Stimulated activated CD8-positive, alpha-beta memory T cell treated with anti-CD3 and anti-CD28 coated beads, Interleukin-12 subunit alpha, Interleukin-12 subunit beta, amount 100 ng/mL, for 24 hours (primary cell): ENCODE data around the gene CFAP251.

Experiments
- DNase-seq: peaks from one replicate; pipeline ENCODE4 v3.0.0-alpha.2; 2020; ENCODE audit errors: extremely low read depth

Gene CFAP251

GRCh38 chr12:121946313-121947025 lies 28.1 kb downstream of the CFAP251 start:
- DNase-seq, result no peak

- no peak for DNase-seq
Measured at GRCh38 chr12:121947981-121948380, 29.6 kb downstream of the CFAP251 start.

DNA sequence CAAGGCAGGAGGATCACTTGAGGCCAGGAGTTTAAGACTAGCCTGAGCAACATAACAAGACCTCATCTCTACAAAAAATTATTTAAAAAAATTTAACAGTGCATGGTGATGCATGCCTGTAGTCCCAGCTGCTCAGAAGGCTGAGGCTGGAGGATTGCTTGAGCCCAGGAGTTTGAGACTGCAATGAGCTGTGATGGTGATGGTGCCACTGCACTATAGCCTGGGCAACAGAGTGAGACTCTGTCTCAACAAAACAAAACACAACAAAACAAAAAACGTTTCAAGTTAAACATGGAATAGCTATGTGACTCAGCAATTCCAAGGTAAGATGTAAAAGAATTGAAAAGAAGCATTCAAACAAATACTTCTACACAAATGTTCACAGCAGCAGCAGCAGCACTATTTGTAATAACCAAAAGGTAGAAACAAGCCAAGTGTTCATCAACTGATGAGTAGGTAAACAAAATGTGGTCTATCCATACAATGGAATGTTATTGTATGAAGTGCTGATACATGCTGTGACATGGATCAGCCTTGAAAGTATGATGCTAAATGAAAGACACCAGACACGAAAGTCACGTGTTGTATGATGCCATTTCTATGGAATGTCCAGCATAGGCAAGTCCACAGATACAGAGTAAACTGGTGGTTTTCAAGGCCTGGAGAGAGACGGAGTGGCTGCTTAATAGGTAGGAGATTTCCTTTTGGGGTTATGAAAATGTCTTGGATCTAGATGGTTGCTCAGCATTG lies 31.4 kb downstream of the CFAP251 start:
- DNase-seq, result no peak

DNA sequence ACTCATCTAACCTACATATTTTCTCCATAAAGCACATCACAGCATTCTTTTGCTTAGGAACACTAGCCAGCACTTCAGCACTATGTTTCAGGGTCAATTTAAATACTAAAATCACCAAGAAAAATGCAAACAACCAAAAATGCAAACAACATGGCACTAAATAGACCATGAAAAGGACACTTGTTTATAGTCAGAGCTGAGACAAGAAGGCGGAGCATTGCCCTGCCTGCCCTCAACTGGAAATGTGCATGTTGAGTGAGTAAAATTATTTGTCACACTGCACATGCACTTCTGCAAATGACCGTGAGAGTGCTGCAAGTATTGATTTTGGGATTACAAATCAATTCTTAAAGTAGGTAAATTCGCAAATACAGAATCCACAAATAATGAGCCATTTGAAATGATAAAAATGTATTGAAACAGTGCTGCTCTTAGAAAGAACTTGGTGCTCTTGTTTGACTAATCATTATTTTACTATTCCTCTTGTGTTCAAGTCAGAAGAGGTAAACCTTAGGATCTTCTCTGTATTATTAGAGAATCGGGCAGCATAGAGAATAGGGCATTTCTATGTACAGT lies 34.8 kb downstream of the CFAP251 start:
- DNase-seq, result no peak

- no peak for DNase-seq
Measured at GRCh38 chr12:121953695-121954094, 35.3 kb downstream of the CFAP251 start.

DNA sequence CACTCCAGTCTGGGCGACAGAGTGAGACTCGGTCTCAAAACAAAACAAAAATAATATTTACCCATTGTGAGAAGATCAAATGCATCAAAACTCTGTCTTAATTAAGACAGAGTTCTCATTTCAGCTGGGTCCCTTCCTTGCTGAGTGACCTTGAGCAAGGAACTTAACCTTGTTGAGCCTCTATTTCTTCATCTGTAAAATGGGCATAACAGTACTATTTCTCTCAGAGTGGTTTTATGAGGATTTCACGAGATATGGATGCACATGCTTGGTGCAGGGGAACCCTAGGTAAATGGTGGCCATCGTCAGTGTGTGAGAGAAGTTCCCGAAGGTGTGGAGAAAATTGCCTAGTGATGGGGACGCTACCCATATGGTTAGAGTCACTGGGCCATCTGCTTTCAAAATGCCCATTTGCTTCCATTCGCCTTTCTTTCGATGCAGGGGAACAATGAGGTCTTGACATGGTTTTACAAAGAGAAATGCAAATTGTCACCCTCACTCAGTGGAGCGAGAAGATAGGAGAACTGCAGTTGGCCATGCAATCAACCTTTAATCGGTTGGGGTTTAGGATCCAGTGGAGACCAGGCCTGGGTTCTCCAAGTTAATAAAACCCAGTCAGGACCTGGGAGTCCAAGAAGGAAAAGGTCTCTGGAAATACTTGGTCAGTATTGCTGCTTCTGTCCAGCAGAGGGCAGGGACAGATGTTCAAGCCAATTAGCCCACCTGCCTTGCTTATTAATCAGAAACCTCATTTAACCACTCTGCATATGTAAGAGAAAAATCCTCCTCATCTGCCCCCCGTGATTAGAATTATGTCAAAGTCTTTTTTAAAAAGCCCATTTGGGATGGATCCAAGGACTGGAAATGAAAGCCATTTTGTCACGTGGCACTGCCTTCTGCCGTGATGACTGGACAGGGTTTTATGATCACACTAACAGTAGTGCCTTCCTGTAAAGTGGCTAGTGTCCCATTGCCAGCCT lies 37.2 kb downstream of the CFAP251 start:
- no peak for DNase-seq

GRCh38 chr12:121957861-121958515 lies 39.6 kb downstream of the CFAP251 start:
- DNase-seq, result no peak

DNA sequence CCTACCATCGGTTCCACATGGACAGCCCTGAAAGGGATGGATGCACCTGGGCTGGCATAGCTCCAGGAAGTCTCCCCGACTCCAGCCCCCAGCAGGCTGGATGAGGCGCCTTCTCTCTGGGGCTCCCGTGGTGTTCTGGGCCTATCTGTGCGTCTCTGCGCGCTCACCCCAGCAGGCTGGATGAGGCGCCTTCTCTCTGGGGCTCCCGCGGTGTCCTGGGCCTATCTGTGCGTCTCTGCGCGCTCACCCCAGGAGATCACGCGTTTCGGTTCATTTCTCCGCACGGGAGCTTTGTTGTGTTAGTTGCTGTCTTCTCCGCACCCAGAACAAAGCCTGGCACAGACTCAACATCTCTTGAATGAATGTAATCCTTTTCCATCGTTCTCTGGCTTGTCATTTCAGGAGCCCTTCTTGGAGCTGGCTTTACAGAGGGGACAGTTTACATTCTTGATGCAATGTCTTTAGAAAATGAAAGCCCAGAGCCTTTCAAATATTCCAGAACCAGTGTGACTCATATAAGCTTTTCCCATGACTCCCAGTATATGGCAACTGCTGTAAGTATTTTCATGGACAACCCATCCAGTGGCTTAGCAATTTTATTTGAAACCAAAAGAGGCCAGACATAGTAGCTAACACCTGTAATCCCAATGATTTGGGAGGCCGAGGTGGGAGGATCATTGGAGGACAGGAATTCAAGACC lies 40.3 kb downstream of the CFAP251 start:
- DNase-seq, result no peak

GRCh38 chr12:121960541-121960940 lies 42.1 kb downstream of the CFAP251 start:
- no peak for DNase-seq

DNA sequence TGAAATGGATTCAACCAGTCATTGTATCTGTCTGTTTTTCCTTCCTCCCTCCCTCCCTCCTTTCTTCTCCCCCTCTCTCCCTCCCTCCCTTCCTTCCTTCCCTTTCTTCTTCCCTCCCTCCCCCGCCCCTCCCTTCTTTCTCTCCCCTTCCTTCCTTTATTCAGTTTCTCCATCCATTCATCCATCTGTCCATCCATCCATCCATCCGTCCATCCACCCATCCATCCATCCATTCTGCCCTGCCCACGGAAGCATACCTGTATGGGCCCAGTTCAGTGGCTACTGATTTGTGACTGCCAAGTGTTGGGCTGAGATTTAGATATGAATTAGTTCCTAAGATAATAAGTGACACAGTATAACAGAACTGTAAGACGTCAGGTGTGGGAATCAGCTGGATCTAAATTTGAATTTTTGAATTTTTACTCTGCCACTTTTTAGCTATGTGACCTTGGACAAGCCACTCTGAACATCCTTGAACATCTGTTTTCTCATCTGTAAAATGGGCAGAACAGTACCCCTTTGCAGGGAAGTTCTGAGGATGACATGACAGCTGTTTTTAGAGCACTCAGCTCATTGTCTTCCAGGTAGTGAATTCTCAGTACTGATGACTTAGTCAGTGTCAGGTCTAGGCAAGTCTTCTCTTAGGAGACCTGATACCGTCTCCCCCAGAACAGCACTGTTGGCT lies 42.9 kb downstream of the CFAP251 start:
- DNase-seq, result no peak

GRCh38 chr12:121963341-121964018 lies 45.1 kb downstream of the CFAP251 start:
- DNase-seq, result no peak

- no peak for DNase-seq
Measured at GRCh38 chr12:121964813-121965643, 46.6 kb downstream of the CFAP251 start.

DNA sequence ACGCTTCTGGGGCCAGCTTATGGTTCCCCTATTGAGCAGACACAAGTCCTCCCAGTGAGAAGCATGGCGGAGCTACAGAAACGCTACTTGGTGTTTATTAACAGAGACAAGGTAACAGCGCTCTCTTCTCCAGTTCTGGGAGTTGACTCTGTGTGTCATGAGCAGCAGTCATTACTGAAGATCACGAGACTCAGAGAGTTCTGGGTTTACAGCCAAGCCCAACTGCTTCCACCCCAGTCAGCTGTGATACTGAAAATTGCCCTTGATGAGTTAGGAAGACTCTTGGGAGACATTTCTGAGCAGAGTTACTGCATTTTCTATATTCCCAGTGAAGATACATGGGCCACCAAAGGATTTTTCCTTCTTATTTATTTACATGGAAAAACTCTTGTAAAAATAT lies 48.6 kb downstream of the CFAP251 start:
- no peak for DNase-seq

GRCh38 chr12:121968876-121969275 lies 50.5 kb downstream of the CFAP251 start:
- DNase-seq, result no peak

DNA sequence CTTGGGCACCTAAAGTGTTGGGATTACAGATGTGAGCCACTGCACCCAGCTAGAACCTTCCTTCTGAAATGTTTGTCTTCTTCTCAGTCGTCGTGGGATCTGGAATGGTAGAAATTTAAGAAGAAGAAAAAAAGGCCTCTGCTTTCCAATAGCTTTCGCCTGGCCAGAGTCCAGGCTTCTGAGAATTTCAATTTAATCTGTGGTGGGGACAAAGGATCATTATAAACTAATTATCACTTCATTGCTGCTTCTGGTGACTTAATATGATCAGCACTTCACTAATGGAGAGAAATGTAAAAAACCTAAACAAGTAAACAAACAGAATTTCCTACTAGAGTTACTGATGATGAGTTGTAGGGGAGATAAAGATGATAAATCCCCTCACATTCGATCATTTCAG lies 51.3 kb downstream of the CFAP251 start:
- DNase-seq, result no peak

GRCh38 chr12:121970581-121971300 lies 52.3 kb downstream of the CFAP251 start:
- DNase-seq, result no peak

DNA sequence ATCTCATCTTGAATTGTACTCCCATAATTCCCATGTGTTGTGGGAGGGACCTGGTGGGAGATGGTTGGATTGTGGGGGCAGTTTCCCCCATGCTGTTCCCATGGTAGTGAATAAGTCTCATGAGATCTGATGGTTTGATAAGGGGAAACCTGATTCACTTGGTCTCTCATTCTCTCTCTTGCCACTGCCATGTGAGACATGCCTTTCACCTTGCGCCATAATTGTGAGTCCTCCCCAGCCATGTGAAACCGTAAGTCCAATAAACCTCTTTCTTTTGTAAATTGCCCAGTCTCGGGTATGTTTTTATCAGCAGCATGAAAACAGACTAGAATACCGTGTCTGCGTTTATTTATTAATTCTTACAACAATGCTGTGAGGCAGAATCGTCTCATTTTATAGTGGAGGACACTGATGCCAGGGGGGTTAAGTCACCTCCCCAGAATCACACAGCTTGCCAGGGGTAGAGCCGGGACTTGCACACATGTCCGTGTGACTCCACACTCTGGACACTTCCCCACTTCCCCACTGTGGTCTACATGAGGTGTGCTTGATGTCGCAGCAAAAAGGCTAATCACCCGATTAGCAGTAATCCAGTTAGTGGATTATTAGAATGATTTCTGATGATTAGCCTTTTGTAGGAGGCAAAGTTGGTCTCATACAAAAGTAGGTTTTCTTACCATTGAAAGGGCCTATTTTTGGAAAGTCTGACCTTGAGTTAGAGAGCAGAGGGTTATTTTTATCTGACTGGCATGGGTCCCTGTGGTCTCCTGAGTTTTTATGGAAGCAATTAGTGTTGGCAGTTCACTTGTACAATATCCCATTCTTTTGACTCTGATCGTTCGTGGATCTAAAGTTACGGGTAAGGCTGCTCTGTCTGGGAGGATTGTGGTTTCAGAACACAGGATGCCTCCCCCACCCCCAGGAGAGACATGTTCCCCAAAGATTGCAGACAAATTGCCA lies 55.9 kb downstream of the CFAP251 start:
- no peak for DNase-seq
